Measurements from ENCODE around the gene FERMT3.
A peak's percentile ranks its signal among the peaks of the same experiment; 100 is the strongest.

FERMT3 gene

DNA sequence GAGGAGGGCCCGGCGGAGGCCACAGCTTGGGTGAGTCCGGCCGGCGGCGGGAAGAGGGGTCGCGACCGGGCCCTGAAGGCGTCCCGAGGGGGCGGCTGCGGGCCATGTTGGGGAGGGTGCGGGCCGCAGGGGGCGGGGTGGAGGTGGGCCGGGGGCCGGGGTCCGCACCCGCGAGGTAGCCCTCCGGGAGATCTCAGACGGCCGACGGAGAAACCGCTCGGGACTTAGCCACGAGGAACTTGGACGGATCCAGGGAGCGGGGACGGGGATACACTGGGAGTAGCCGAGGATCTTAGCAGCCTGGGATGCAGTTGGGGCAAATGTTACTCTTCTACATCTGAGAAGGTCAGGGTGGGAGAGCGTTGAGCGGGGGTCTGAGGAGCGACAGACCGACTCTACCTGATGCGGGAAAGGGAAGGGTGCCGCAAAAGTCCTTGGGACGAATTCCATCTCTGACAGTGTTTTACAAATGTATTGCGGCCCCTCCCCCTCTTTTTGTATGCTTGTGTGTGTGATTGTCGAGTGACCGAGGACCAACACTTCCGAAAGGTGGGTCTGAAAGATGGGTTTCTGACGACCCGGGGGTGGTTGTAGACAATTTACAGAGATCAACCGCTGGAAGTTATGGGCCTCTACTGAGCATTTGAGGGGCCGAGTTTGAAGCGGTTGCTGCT, 19.9 kb upstream of the FERMT3 start:
- DNase-seq (ENCODE audit: low spot score), result peak; percentile 37

GRCh38 chr11:64192434-64192833, 14.1 kb upstream of the FERMT3 start:
- DNase-seq (ENCODE audit: low spot score), result no peak

- DNase-seq (ENCODE audit: low spot score), result no peak
Measured at GRCh38 chr11:64196626-64197025, 9.9 kb upstream of the FERMT3 start.

GRCh38 chr11:64198511-64198910, 8.0 kb upstream of the FERMT3 start:
- DNase-seq (ENCODE audit: low spot score), result no peak

GRCh38 chr11:64201543-64201942, 5.0 kb upstream of the FERMT3 start:
- DNase-seq (ENCODE audit: low spot score), result no peak

DNA sequence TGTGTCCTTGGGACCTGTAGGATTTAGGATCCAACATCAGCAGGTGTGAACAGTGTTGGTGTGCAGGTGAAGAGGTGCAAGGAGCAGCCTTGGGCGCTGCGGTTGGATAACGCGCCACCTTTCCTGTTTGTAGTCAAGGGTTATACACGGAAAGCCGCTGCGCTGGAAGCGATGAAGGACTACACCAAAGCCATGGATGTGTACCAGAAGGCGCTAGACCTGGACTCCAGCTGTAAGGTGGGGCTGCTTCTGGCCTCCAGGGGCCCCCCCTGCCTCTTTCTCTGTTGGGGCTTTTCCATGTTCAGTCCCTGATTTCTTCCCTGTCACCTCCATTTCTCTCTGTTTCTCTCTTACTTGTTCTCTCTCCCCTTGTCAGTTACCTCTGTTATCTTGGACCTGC, 3.5 kb upstream of the FERMT3 start:
- DNase-seq (ENCODE audit: low spot score), result no peak

DNA sequence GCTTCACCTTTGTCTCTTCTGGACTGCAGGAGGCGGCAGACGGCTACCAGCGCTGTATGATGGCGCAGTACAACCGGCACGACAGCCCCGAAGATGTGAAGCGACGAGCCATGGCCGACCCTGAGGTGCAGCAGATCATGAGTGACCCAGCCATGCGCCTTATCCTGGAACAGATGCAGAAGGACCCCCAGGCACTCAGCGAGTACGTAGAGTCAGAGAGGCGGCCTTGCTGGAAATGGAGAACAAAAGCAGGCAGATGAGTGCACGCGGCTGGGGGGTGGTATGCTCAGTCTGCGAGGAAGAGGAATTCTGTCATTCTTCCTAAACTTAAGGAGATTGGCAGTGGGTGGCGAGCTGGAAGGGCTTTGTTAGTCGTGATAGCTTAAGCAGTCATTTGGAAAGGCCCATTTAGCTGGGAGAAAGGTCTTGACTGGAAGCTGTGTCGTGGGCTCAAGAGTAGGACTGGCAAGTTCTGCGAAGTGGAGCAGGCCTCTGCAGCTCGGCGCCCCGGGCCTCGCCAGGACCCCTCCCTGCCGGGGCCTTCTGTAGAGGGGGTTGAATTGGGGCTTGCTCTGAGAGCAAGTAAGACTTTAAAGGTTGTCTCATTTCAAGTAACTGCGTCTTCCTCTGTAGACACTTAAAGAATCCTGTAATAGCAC, 3.0 kb upstream of the FERMT3 start:
- DNase-seq (ENCODE audit: low spot score), result no peak

- no peak for DNase-seq (ENCODE audit: low spot score)
Measured at GRCh38 chr11:64204080-64204440, 2.5 kb upstream of the FERMT3 start.

DNA sequence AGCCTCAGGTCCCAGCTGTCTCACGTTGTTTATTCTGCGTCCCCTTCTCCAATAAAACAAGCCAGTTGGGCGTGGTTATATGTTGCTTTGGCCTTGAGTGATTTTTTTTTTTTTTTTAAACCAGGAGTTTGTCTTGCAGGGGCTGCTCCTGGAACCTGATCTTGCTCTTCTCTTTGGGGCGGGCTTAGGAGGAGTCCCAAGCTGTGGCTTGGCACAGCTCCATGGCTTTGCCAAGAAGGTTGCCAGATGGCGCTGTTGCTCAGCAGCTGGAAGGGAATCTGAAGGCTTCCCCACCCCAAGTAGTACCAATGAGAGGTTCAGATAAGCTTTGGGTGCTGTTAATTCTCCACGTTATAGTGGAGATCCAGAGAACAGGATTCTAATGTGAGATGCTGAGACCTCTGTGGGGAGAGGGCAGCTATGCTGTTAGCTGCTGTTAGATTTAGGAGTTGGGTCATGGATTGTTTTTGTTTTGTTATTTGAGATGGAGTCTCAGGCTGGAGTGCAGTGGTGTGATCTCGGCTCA, 2.0 kb upstream of the FERMT3 start:
- peak; percentile 88 for DNase-seq (ENCODE audit: low spot score)

DNA sequence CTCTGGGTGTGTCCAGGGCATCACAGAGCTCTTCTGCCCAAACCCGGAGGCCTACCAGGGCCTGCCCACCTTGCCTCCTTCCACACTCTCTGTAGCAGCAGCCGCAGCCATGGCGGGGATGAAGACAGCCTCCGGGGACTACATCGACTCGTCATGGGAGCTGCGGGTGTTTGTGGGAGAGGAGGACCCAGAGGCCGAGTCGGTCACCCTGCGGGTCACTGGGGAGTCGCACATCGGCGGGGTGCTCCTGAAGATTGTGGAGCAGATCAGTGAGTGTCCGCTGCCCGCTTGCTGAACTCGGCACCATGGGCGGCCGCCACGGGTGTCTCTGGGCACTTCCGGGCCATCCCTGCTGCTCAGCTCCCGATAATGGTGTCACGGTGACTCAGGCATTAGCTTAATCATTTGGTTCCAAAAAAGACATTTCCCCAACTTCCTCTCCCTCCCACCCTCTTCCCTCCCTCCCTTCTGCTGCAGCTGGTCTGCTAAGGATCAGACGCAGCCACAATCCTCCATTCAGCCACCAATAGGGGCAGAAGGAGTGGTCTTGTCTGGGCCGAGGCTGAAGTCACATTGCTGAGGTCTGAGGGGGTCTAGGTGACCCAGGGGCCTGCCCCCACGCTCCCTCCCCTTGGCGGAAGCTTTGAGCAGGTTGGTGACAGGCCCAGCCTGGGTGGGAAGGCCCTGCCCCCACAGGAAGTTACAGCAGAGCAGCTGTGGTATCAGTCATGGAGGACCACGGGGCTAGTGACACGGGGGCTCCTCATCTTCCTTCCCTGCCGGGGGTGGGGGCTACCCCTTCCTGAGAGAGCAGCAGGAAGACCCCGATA, 950 bp downstream of the FERMT3 start:
- peak; percentile 77 for DNase-seq (ENCODE audit: low spot score)

- no peak for DNase-seq (ENCODE audit: low spot score)
Measured at GRCh38 chr11:64208086-64208795, 1.7 kb downstream of the FERMT3 start.

GRCh38 chr11:64208796-64209562, 2.5 kb downstream of the FERMT3 start:
- DNase-seq (ENCODE audit: low spot score), result no peak

- DNase-seq (ENCODE audit: low spot score), result no peak
Measured at GRCh38 chr11:64209563-64209843, 3.0 kb downstream of the FERMT3 start.

DNA sequence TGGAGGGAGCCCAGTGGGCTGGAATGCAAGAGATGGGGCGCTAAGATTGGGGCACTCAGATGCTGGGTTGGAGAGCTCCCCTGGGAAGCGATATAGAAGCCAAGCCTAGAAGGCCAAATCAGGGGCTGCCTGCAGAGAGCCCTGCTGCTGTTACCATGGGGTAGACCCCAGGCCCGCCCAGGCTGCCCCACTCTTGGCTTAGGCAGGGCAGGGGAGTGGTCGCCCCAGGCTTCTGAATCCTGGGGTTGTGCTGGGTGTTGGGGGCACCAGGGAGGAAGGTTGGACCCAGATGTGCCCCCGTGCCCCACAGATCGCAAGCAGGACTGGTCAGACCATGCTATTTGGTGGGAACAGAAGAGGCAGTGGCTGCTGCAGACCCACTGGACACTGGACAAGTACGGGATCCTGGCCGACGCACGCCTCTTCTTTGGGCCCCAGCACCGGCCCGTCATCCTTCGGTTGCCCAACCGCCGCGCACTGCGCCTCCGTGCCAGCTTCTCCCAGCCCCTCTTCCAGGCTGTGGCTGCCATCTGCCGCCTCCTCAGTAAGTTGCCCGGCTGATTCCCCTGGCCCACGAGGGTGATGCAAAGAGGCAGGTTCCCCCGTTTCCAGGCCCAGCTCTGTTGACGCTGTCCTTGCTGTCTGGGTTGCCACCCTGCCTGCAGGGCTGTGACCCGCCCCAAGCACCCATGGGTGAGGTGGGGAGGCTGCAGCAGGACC, 3.9 kb downstream of the FERMT3 start:
- no peak for DNase-seq (ENCODE audit: low spot score)

DNA sequence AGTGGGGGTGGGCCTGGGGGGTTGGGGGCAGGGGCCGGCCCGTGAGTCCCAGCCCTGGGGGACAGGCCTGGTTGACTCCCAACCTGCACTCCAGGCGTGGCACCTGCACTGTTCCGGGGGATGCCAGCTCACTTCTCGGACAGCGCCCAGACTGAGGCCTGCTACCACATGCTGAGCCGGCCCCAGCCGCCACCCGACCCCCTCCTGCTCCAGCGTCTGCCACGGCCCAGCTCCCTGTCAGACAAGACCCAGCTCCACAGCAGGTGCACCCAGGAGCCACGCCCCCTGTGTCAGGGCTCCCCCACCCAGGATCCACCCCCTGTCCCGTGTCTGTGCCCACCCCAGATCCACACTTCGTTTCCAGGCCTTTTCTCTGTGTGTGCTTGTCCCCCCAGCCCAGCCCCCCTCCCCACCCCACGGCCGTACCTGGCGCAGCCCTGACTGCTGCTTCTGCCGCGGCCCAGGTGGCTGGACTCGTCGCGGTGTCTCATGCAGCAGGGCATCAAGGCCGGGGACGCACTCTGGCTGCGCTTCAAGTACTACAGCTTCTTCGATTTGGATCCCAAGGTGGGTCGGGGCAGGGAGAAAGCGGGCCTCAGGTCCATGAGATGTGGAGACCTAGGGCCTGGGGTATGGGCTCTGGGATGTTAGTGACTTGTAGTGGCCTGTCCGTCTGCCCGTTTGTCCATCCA, 4.8 kb downstream of the FERMT3 start:
- no peak for DNase-seq (ENCODE audit: low spot score)

- DNase-seq (ENCODE audit: low spot score), result no peak
Measured at GRCh38 chr11:64216879-64217278, 10.4 kb downstream of the FERMT3 start.

GRCh38 chr11:64218628-64219353, 12.3 kb downstream of the FERMT3 start:
- no peak for DNase-seq (ENCODE audit: low spot score)

GRCh38 chr11:64219354-64219684, 12.8 kb downstream of the FERMT3 start:
- no peak for DNase-seq (ENCODE audit: low spot score)

DNA sequence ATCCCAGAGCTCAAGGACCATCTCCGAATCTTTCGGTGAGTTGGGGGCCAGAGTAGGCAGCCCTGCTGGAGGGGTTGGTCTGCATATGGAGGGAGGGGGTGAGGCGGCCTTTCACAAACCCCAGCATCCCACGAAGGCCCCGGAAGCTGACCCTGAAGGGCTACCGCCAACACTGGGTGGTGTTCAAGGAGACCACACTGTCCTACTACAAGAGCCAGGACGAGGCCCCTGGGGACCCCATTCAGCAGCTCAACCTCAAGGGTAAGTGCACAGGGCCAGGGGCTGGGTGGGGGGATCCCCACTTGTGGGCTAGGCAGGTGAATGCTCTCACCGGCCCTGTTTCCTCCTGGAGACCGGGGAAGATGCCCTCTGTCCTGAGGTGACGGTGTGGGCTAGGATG, 13.2 kb downstream of the FERMT3 start:
- no peak for DNase-seq (ENCODE audit: low spot score)

GRCh38 chr11:64220271-64220670, 13.8 kb downstream of the FERMT3 start:
- DNase-seq (ENCODE audit: low spot score), result no peak

Measured in NAMALWA (cell line).